D341Med (cell line): ENCODE data around the gene MYL12A.
A peak's percentile ranks its signal among the peaks of the same experiment; 100 is the strongest.
"Not testable (repeated sequence)": the region's sequence is repeated elsewhere in the genome, so short reads cannot be mapped to it uniquely, and the experiment has no call there.

ENCODE experiments used
- DNase-seq: peaks from one replicate; pipeline ENCODE4 v3.0.0; 2012; ENCODE audit warnings: low spot score

MYL12A gene

GRCh38 chr18:3255611-3256165, 8.1 kb downstream of the MYL12A start:
- no peak for DNase-seq

- no peak for DNase-seq
Measured at GRCh38 chr18:3256693-3257626, 9.4 kb downstream of the MYL12A start.

DNA sequence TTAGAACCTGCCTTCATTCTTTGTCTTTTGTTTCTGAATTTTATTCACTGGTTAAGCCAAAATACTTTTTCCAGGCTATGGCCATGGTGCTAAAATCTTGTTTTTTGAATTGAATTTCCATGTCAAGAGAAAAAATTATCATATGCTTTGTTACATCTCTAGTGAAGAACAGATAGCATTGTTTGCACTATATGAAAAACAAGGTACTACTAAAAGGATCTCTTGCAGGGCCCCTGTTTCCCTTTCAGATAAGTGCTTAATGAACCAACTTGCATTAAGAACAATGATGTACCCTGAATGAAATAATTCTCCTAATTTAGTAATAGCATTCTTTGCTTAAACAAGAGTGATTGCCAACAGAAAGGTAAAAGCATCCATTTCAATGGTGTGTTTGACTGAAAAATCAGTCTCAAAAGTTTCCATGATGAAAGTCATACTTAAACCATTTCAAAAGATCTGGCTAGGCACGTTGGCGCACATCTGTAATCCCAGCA, 10.1 kb downstream of the MYL12A start:
- no peak for DNase-seq

GRCh38 chr18:3260995-3261372, 13.4 kb downstream of the MYL12A start:
- DNase-seq, result no peak

DNA sequence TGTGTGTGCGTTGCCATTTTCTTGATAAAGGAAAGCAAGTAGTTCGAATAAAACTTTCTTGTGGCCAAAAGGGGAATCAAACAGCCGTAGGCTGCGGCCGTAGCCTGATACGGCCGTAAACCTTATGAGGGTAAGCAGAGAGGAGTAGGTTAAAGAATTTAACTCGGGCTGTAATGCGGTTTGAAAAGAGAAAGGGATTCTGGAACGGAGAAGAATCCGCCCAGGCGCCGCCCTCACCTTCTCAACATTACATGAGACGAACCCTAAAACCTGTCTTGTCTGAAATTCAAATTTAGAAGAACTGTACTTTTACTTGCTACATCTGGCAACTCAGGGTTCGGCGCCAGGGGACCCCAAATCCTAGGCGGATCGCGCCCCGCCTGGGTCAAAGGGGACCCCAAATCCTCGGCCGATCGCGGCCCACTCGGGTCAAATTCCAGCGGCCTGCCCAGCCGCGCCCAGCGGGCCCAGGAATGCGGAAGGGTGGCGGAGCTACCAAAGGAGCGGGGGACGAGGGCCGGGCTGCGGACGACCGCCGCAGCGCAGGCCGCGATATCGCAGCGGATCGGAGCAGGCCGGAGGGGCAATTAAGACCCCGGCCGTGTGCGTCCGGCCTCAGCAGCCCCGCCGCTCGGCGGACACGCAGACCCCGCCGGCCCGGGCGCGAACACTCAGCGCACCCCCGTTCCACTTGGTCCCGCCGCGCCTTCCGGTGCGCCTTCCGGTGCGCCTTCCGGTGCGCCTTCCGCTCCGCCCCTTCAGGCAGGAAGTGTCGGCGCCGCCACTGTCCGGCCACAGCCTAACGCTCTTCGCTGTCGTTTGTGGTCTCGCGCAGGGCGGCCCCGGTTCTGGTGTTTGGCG, 14.0 kb downstream of the MYL12A start, which contains the start of gene MYL12B:
MYL12B (plus strand) TSS at position 761 of the 861 bp plus-strand sequence. CDS start 10,766 bp downstream, outside the sequence.
- peak; percentile 95 for DNase-seq

DNA sequence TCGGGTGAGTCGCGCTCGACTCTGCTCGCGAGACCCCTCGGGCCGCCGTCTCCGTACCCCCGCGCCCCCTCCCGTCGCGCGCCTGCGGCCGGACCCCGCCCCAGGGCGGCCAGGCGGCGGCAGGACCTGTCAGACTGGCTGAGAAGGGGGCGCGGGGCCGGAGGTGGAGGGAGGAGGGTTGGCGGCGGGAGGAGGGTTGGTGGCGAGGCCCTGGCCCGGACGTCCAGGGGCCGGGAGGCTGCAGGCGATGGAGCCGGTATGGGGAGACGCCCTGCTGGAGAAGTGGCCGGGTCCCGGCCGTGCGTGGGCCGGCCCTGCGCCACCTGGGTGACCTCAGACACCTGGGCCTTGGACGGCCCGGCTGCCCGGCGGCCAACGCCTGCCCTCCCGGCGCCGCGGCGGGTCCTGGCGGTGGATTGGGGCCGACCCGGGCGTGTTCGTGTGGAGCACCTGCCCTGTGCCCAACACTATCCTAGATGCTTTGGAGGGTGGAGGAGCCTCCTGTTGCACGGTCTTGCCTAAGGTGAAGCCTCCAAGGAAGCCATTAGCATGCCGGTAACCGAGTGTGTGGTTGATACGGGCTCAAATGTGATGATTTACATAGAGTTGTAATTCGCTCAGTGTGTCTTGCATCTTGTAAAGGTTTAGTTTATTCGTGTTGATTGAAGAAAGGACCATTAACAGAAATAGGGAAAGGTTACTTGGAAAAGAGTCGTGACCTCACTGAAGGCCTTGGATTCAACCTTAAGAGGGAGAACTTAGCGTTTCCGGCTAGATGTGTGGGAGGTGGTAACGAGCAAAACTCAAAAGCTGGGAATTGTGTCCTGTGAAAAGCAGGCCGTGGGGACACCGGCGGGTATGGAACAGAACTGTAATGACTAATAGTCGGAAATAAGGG, 14.9 kb downstream of the MYL12A start:
- peak; percentile 68 for DNase-seq

GRCh38 chr18:3263132-3263700, 15.6 kb downstream of the MYL12A start:
- DNase-seq, result no peak

GRCh38 chr18:3264362-3264761, 16.8 kb downstream of the MYL12A start:
- DNase-seq, result no peak

DNA sequence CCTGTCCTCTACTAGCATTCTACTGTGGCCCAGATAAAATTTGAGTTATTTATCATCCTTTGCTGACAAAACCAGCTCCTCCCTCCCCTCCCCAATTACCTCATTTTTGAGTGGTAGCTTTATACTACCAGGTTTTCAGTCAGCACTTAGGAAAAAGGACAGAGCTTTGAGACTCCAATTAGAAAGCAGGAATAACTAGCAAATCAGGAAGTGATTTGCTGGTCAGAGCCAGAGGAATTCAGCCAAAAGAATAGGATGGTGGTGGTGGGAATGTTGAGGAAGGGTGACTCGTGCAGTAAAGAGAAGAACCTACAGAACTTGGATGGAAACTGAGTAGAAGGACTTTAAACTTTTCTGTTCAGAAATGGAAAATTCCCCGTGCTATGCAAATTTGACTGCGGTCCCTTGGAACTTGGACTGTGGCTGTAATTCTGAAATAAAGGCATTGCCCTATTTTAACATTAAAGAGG, 18.0 kb downstream of the MYL12A start:
- DNase-seq, result no peak

- no peak for DNase-seq
Measured at GRCh38 chr18:3266062-3266608, 18.5 kb downstream of the MYL12A start.

- DNase-seq, result no peak
Measured at GRCh38 chr18:3268306-3268705, 20.7 kb downstream of the MYL12A start.

DNA sequence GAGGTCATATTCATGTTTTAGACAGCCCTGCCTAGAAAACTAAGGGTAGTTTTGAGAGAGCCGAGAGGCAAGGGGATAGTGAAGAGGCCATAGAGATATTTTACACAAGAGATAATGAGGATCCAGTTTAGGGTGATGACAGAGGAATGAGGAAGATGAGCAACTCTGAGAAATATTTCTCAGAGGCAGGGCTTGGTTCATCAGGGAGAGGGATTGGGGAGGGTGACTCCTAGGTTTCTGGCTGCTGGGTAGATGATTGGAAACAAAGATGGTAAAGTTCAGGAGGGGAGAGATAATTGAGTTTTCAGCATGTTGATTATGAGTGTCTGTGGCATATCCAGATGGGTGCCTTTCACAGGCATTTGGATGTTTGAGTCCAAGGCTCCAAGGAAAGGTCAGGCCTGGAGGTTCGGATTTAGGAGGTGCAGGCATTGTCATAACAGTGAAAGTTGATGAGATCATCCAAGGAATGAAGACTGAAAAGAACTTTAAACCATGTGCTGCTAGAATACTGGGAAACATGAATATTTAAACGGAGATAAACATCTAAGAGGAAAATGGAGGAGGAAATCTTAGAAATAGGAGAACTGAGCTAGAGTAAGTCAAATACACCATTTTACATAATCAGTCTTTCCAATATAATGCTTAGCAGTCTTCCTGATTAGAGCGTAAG, 21.8 kb downstream of the MYL12A start:
- DNase-seq, result no peak

- DNase-seq, result no peak
Measured at GRCh38 chr18:3269914-3270299, 22.3 kb downstream of the MYL12A start.

- no peak for DNase-seq
Measured at GRCh38 chr18:3273042-3273441, 25.4 kb downstream of the MYL12A start.

DNA sequence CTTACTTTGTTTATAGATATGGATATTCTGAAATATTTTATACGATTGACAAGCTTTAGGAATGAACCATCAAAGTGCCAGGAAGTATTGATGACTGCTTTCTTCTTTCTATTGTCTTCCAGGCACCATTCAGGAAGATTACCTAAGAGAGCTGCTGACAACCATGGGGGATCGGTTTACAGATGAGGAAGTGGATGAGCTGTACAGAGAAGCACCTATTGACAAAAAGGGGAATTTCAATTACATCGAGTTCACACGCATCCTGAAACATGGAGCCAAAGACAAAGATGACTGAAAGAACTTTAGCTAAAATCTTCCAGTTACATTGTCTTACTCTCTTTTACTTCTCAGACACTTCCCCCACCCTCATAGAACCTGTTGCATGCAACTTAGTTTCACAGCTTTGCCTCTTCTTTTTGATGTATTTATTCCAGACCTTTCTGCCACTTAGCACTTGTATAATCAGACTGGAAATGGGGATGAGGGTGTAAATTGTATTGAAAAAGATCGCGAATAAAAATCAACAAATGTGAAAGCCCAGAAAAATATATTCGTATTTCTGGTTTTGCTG, 30.1 kb downstream of the MYL12A start:
- not testable (repeated sequence) for DNase-seq

GRCh38 chr18:3279201-3280185, 31.9 kb downstream of the MYL12A start:
- DNase-seq, result no peak

- no peak for DNase-seq
Measured at GRCh38 chr18:3281456-3282400, 34.1 kb downstream of the MYL12A start.
